ENCODE measurements around the gene SCYL3. TPM values are rescaled to one million over a fixed set of nuclear protein-coding genes. Genes with fewer than 3 reads are reported as not detected.

Gene SCYL3
- total RNA-seq, 2 donors from 2014 or later: 8.3 to 14.4 TPM

DNA sequence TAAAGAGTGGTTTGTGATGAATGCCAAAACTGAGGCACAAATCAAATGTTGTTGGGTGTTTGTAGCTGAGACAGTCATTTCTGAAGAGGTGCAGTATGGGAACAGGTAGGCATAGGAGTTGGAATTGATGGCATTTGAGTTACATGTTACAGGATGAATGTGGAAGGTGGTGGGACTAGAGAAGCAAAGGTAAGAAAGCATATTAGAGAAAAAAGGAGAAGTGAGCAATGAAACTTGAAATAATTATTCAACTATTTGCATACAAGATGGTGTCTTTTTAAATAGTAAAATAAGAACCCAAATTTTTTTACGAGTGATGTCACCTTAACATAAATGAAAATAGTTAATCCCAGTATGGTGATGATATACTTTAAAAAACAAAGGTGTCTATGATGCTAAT, 58.8 kb downstream of the SCYL3 start:
- TF ChIP-seq, protein P1, sequence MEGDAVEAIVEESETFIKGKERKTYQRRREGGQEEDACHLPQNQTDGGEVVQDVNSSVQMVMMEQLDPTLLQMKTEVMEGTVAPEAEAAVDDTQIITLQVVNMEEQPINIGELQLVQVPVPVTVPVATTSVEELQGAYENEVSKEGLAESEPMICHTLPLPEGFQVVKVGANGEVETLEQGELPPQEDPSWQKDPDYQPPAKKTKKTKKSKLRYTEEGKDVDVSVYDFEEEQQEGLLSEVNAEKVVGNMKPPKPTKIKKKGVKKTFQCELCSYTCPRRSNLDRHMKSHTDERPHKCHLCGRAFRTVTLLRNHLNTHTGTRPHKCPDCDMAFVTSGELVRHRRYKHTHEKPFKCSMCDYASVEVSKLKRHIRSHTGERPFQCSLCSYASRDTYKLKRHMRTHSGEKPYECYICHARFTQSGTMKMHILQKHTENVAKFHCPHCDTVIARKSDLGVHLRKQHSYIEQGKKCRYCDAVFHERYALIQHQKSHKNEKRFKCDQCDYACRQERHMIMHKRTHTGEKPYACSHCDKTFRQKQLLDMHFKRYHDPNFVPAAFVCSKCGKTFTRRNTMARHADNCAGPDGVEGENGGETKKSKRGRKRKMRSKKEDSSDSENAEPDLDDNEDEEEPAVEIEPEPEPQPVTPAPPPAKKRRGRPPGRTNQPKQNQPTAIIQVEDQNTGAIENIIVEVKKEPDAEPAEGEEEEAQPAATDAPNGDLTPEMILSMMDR (IDR thresholded peaks at IDR 0.05): no peak
- Histone ChIP-seq H3K9me3 (peaks cover 4% of the 10 kb centered on the region), H3K4me1 (ENCODE audit: control insufficient read depth in 1 of 2, low read depth in 2 of 2) (no peaks in the 10 kb centered on the region), H3K4me3 (no peak overlapping the region), H3K36me3 (no peaks in the 10 kb centered on the region), H3K27me3 (replicated peaks; ENCODE audit: insufficient read depth) (no peaks in the 10 kb centered on the region), H3K27ac (no peak overlapping the region)
- DNase-seq (ENCODE audit: low spot score) (no peak), ATAC-seq (ENCODE audit: insufficient number of reproducible peaks, low FRiP score, low read depth) (no peak)

- H3K36me3 ChIP-seq: peaks cover 3% of the 10 kb centered on the region
- no peak for DNase-seq (ENCODE audit: low spot score)
Measured at GRCh38 chr1:169833179-169833901, 60.4 kb downstream of the SCYL3 start.

DNA sequence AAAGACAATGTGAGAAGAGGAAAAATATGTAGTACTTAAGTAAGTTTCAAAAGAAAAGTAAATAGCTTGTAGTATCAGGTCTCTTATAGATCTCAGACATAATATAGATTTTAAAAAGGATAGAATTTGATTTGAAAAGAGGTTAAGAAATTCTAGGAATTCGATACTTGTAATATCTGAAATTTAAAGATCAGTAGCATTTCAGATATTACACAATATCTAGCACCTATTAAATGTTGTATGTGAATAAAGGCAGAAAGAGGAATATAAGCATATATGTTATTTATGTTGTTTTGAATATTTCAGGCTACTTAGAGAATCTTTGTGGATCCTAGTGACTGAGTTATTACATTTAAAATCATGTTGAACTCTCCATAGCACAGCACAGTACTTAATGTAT, 64.0 kb downstream of the SCYL3 start:
- no peaks in the 10 kb centered on the region for H3K9me3 ChIP-seq
- H3K27me3 ChIP-seq (replicated peaks; ENCODE audit: insufficient read depth): no peaks in the 10 kb centered on the region
- DNase-seq (ENCODE audit: low spot score): no peak
- TF ChIP-seq, protein P1 (IDR thresholded peaks at IDR 0.05): no peak
- ATAC-seq (ENCODE audit: insufficient number of reproducible peaks, low FRiP score, low read depth): no peak
- no peak overlapping the region for H3K27ac ChIP-seq
- no peaks in the 10 kb centered on the region for H3K4me1 ChIP-seq (ENCODE audit: control insufficient read depth in 1 of 2, low read depth in 2 of 2)
- peaks cover 6% of the 10 kb centered on the region for H3K36me3 ChIP-seq
- no peak overlapping the region for H3K4me3 ChIP-seq

More at GRCh38 chr1:169833179-169833901, 60.4 kb downstream of the SCYL3 start:
- H3K9me3 ChIP-seq: no peaks in the 10 kb centered on the region
- no peak overlapping the region for H3K27ac ChIP-seq
- no peak for ATAC-seq (ENCODE audit: insufficient number of reproducible peaks, low FRiP score, low read depth)
- H3K27me3 ChIP-seq (replicated peaks; ENCODE audit: insufficient read depth): no peaks in the 10 kb centered on the region
- TF ChIP-seq, protein P1 (IDR thresholded peaks at IDR 0.05): no peak
- H3K4me3 ChIP-seq: no peak overlapping the region
- no peaks in the 10 kb centered on the region for H3K4me1 ChIP-seq (ENCODE audit: control insufficient read depth in 1 of 2, low read depth in 2 of 2)

DNA sequence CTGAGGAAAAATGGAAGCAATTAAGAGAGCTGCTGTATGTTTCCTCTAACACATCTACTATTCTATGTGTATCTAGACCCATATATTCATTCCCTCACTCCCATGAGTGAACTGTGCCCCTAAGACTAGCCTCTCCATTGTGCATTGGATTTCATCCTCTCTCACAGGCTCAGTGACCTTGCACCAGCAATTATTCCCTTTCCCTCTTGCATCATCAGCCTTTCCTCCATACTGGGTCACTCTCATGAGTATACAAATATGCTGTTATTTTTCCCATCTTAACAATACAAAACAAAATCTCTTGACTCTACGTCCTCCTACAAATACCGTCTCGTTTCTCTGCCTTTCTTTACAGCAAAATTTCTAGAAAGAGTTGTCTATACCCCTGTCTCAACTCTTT, 69.5 kb downstream of the SCYL3 start:
- no peaks in the 10 kb centered on the region for H3K4me1 ChIP-seq (ENCODE audit: control insufficient read depth in 1 of 2, low read depth in 2 of 2)
- no peak overlapping the region for H3K27ac ChIP-seq
- no peak for DNase-seq (ENCODE audit: low spot score)
- no peaks in the 10 kb centered on the region for H3K27me3 ChIP-seq (replicated peaks; ENCODE audit: insufficient read depth)
- no peak overlapping the region for H3K4me3 ChIP-seq
- TF ChIP-seq, protein P1 (IDR thresholded peaks at IDR 0.05): no peak
- no peaks in the 10 kb centered on the region for H3K9me3 ChIP-seq
- no peak for ATAC-seq (ENCODE audit: insufficient number of reproducible peaks, low FRiP score, low read depth)
- peaks cover 6% of the 10 kb centered on the region for H3K36me3 ChIP-seq

DNA sequence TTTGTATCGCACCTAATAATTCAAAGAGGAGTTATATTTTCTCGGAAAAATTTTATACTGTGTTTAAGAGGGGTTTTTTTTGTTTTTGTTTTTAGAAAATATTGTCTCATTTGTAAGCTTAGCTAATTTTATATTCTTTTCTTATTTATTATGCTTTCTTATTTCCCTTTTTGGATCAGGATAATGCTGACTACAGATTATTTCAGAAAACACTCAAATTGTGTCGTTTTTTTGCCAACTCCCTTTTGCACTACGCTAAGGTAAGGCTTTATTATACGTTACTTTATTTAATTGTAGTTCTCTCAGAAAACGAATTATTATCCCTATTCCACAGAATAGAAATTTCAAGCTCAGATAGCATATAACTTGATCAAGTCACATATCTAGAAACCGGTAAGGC, 72.2 kb downstream of the SCYL3 start:
- Histone ChIP-seq H3K9me3 (no peaks in the 10 kb centered on the region), H3K27me3 (replicated peaks; ENCODE audit: insufficient read depth) (no peaks in the 10 kb centered on the region), H3K36me3 (no peaks in the 10 kb centered on the region), H3K4me3 (no peak overlapping the region), H3K4me1 (ENCODE audit: control insufficient read depth in 1 of 2, low read depth in 2 of 2) (no peaks in the 10 kb centered on the region), H3K27ac (no peak overlapping the region)
- TF ChIP-seq, protein P1 (IDR thresholded peaks at IDR 0.05): no peak
- DNase-seq (ENCODE audit: low spot score): no peak
- ATAC-seq (ENCODE audit: insufficient number of reproducible peaks, low FRiP score, low read depth): no peak

Data from thoracic aorta (tissue), 2 donors.